ENCODE measurements around the gene HAUS3.

- TF ChIP-seq ZNF281 (CRISPR knock-in tag; IDR thresholded peaks at IDR 0.05; ENCODE audit: borderline replicate concordance) (no peak), THAP8 (CRISPR knock-in tag; IDR thresholded peaks at IDR 0.05; ENCODE audit: borderline replicate concordance) (no peak), CTCF (CRISPR knock-in tag; IDR thresholded peaks at IDR 0.05) (no peak), SMC3 (IDR thresholded peaks at IDR 0.05; ENCODE audit: low read length) (no peak)
These were observed 42.4 kb upstream of the HAUS3 start for GRCh38 chr4:2284161-2284933.

All from HepG2 (cell line).